Measurements from ENCODE around the gene UGT1A5. TPM values are rescaled to one million over a fixed set of nuclear protein-coding genes. Genes with fewer than 3 reads are reported as not detected.

Gene UGT1A5
- total and polyA plus RNA-seq, 10 of the 15 experiments (the other 5 are each of a cell fraction or from before 2014, with no cell fraction given): not detected

- no peak for ATAC-seq
- H2AFZ ChIP-seq (ENCODE audit: control insufficient read depth, low read depth, low read length): no peak overlapping the region
- H3K36me3 ChIP-seq (ENCODE audit: control insufficient read depth in 2 of 2, insufficient read depth in 2 of 2, low read length in 1 of 2): no peaks in the 10 kb centered on the region
- ChIA-PET RAD21 (ENCODE audit: unreplicated experiment) (no interaction called here), SMC1A (ENCODE audit: uncharacterized antibody, unreplicated experiment) (no interaction called here), CTCF (no interaction called here), POLR2A (no interaction called here)
- intact Hi-C loops (cut with micrococcal nuclease; ENCODE audit: unreplicated experiment) (no loop called here), in situ Hi-C loops (cut with MboI) (no loop called here)
- H4K20me1 ChIP-seq (ENCODE audit: control insufficient read depth, insufficient read depth): no peaks in the 10 kb centered on the region
- no peak for FAIRE-seq
- H3K4me3 ChIP-seq: no peak overlapping the region
- no peak for DNase-seq (ENCODE audit: low read depth, low spot score)
- H3K4me2 ChIP-seq (ENCODE audit: control insufficient read depth, insufficient read depth): no peak overlapping the region
- no peaks in the 10 kb centered on the region for H3K27me3 ChIP-seq (replicated peaks in 1 of 2; ENCODE audit: control insufficient read depth in 2 of 2, insufficient read depth in 2 of 2, low read length in 1 of 2)
- H3K4me1 ChIP-seq (ENCODE audit: control insufficient read depth, insufficient read depth, low read length): no peaks in the 10 kb centered on the region
- H3K9ac ChIP-seq (ENCODE audit: control insufficient read depth, insufficient read depth, low read length): no peak overlapping the region
- H3K9me3 ChIP-seq (replicated peaks; ENCODE audit: control insufficient read depth, insufficient read depth, low read length): no peaks in the 10 kb centered on the region
- WGBS (ENCODE audit: insufficient coverage, insufficient replicate concordance, low lambda C conversion rate, missing lambda C conversion rate): 75% methylated on average over 44 of the region's 46 CpGs
- TF ChIP-seq NR2C1 (IDR thresholded peaks at IDR 0.05) (no peak), MLLT1 (IDR thresholded peaks at IDR 0.05) (no peak), ZBTB40 (IDR thresholded peaks at IDR 0.05; ENCODE audit: borderline replicate concordance) (no peak), NFYA (IDR thresholded peaks at IDR 0.05; ENCODE audit: borderline replicate concordance, low read depth, low read length) (no peak), ZBTB11 (CRISPR knock-in tag; IDR thresholded peaks at IDR 0.05) (no peak), EED (IDR thresholded peaks at IDR 0.05; ENCODE audit: low read depth) (no peak), ESRRA (IDR thresholded peaks at IDR 0.05; ENCODE audit: low read length) (no peak), SRF (IDR thresholded peaks at IDR 0.05; ENCODE audit: low read depth in 2 of 2, low read length in 2 of 2) (no peak)
- TF ChIP-seq, protein P1, sequence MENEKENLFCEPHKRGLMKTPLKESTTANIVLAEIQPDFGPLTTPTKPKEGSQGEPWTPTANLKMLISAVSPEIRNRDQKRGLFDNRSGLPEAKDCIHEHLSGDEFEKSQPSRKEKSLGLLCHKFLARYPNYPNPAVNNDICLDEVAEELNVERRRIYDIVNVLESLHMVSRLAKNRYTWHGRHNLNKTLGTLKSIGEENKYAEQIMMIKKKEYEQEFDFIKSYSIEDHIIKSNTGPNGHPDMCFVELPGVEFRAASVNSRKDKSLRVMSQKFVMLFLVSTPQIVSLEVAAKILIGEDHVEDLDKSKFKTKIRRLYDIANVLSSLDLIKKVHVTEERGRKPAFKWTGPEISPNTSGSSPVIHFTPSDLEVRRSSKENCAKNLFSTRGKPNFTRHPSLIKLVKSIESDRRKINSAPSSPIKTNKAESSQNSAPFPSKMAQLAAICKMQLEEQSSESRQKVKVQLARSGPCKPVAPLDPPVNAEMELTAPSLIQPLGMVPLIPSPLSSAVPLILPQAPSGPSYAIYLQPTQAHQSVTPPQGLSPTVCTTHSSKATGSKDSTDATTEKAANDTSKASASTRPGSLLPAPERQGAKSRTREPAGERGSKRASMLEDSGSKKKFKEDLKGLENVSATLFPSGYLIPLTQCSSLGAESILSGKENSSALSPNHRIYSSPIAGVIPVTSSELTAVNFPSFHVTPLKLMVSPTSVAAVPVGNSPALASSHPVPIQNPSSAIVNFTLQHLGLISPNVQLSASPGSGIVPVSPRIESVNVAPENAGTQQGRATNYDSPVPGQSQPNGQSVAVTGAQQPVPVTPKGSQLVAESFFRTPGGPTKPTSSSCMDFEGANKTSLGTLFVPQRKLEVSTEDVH (IDR thresholded peaks at IDR 0.05; ENCODE audit: low read depth, partially characterized antibody): no peak
- no peak overlapping the region for H3K27ac ChIP-seq (ENCODE audit: control insufficient read depth, insufficient read depth)
- no TSS peak for BruUV-seq (replicated peaks)
- no peaks in the 10 kb centered on the region for H3K79me2 ChIP-seq (ENCODE audit: control insufficient read depth, insufficient read depth, low read length)
Measured at GRCh38 chr2:233743464-233744259, 31.0 kb downstream of the UGT1A5 start.

All from GM12878 (cell line).